GM19099 (cell line): ENCODE data around the gene PRUNE1.

Experiments
- POLR2A ChIP-seq: IDR thresholded peaks from 3 replicates; pipeline ENCODE4 v1.6.1; 2011; ENCODE audit warnings: low read depth; ENCODE audit not compliant: insufficient read length; ENCODE audit errors: extremely low read depth

PRUNE1 gene

DNA sequence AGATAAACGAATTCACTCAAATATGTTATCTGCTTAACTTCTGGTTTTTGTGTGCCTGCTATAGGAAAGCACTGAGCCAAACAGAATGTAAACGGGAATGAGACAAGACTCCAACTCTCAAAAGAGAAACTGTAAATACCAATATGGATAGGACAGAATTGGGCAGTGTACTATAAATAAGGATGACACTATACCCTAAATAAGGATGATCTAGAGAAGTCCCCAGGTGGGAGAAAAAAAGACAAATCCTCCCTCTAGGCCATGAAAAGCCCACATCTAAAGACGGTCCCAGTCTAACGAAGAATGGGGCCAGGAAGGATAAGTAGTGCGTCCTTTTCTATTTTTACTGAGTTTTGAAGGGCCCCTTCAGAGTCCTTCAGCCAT lies 60.8 kb downstream of the PRUNE1 start:
- TF ChIP-seq POLR2A, result no peak

DNA sequence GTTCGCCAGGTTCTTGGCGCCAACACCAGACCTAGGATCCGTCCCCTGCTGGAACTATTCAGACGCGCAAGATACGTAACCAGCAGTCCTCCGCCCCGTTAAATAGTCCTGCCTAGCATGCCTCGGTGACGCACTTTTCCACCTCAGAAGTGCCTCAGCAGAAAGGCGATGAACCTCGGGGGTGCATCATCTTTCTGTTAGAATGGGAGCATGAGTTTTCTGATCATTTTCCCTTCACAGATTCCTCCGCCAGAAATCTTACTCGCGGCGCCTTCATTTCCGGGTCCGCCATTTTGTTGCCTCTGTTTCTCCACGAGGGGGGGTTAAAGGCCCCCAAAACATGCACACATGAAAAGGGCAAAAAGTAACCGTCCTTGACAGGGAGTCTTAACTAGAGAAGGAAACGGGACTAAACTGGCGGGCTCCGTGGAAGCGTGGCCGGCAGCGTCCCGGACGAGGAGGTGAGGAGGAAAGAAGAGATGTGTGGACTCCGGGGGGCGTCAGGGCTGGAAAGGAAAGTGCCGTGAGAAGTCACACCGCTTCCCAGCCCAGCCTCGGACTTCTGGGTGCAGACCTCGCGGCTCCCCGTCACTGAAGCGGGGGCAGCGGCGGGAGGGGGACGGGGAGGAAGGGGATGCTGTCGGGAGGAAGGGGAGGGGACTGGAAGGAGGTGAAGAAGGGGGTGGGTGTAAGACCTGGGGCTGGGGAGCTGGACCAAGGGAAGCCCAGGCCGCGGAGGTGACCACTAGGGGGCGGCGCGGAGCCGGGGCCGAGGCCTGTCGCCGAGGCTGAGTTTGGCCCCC lies 62.4 kb downstream of the PRUNE1 start, which contains the start of gene GABPB2:
GABPB2 (plus strand) TSS at position 288 of the 803 bp plus-strand sequence. CDS start 17,429 bp downstream, outside the sequence.
- TF ChIP-seq POLR2A, result peak; percentile 73

DNA sequence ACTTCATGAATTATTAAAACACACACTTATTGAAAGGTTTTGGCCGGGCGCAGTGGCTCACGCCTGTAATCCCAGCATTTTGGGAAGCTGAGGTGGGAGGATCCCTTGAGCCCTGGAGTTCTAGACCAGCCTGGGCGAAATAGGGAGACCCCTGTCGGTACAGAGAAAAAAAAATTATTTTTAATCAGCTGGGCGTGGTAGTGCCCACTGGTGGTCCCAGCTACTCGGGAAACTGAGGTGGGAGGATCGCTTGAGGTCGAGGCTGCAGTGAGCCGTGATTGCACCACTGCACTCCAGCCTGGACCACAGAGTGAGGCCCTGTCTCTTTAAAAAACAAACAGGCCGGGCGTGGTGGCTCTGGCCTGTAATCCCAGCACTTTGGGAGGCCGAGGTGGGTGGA lies 64.0 kb downstream of the PRUNE1 start:
- no peak for TF ChIP-seq POLR2A
